DOHH2 (cell line): ENCODE data around the gene PPFIA2.

Source experiments
- H3F3A ChIP-seq: fragments of 200-600 bp; sonication (generic), shearing (Covaris generic); 2 replicates; pipeline ENCODE4 v1.6.0; 2016; ENCODE audit warnings: antibody characterized with exemption, mild to moderate bottlenecking; ENCODE audit not compliant: control insufficient read depth, insufficient read depth
- H3K27ac ChIP-seq: fragments of 200-600 bp; sonication (generic); 2 replicates; pipeline ENCODE4 v1.5.1; 2014; ENCODE audit warnings: low read depth, mild to moderate bottlenecking, low read length, moderate library complexity
- H3K27me3 ChIP-seq: fragments of 200-600 bp; sonication (generic); 2 replicates; pipeline ENCODE4 v1.6.1; 2014; ENCODE audit warnings: mild to moderate bottlenecking, low read length, mixed read lengths; ENCODE audit not compliant: control insufficient read depth
- H3K36me3 ChIP-seq: fragments of 200-600 bp; sonication (generic); 2 replicates; pipeline ENCODE4 v1.6.1; 2014; ENCODE audit warnings: mild to moderate bottlenecking, low read length, moderate library complexity, mixed read lengths; ENCODE audit not compliant: control insufficient read depth
- H3K4me1 ChIP-seq: fragments of 200-600 bp; sonication (generic); 2 replicates; pipeline ENCODE4 v1.6.1; 2014; ENCODE audit warnings: mild to moderate bottlenecking, low read length, mixed read lengths; ENCODE audit not compliant: control insufficient read depth
- H3K4me2 ChIP-seq: fragments of 200-600 bp; sonication (generic); 2 replicates; pipeline ENCODE4 v1.6.0; 2014; ENCODE audit warnings: mild to moderate bottlenecking, low read length, moderate library complexity
- H3K4me3 ChIP-seq: fragments of 200-600 bp; sonication (generic); 2 replicates; pipeline ENCODE4 v1.5.1; 2014; ENCODE audit warnings: mild to moderate bottlenecking, low read length, mixed read lengths
- H3K79me2 ChIP-seq: fragments of 200-600 bp; sonication (generic); 2 replicates; pipeline ENCODE4 v1.6.1; 2014; ENCODE audit warnings: mild to moderate bottlenecking, low read length, mixed read lengths; ENCODE audit not compliant: control insufficient read depth
- H3K9me2 ChIP-seq: fragments of 200-600 bp; sonication (generic); replicated peaks from 2 replicates; pipeline ENCODE4 v1.6.1; 2014; ENCODE audit warnings: mild to moderate bottlenecking, low read length, mixed read lengths; ENCODE audit not compliant: control insufficient read depth
- H3K9me3 ChIP-seq: fragments of 200-600 bp; sonication (generic); 2 replicates; pipeline ENCODE4 v1.6.1; 2014; ENCODE audit warnings: antibody characterized with exemption, low read length, mixed read lengths; ENCODE audit not compliant: control insufficient read depth, insufficient read depth
- H4K20me1 ChIP-seq: fragments of 200-600 bp; sonication (generic); 2 replicates; pipeline ENCODE4 v1.6.0; 2014; ENCODE audit warnings: low read depth, mild to moderate bottlenecking, antibody characterized with exemption, low read length, moderate library complexity; ENCODE audit not compliant: control insufficient read depth, insufficient read depth
- CTCF ChIP-seq: fragments of 200-600 bp; sonication (generic); IDR thresholded peaks from one replicate; pipeline ENCODE4 v1.5.1; 2014; ENCODE audit warnings: antibody characterized with exemption, mild to moderate bottlenecking, low read depth, low read length; ENCODE audit not compliant: poor library complexity, severe bottlenecking
- EZH2phosphoT487 ChIP-seq: fragments of 200-600 bp; sonication (generic); IDR thresholded peaks from 2 replicates; pipeline ENCODE4 v1.6.1; 2017; ENCODE audit warnings: borderline replicate concordance, mild to moderate bottlenecking, antibody characterized with exemption, low read length, moderate library complexity, mixed read lengths

The PPFIA2 gene

GRCh38 chr12:81395431-81395830 is 363.7 kb downstream of the PPFIA2 start:
- H3F3A ChIP-seq, result no peaks in the 10 kb centered on the region
- H3K27me3 ChIP-seq, result no peaks in the 10 kb centered on the region
- H3K4me2 ChIP-seq, result no peak overlapping the region
- H3K9me3 ChIP-seq, result no peaks in the 10 kb centered on the region
- H3K36me3 ChIP-seq, result no peaks in the 10 kb centered on the region
- no peaks in the 10 kb centered on the region for H4K20me1 ChIP-seq
- H3K9me2 ChIP-seq, result no peaks in the 10 kb centered on the region
- H3K4me1 ChIP-seq, result no peaks in the 10 kb centered on the region
- TF ChIP-seq EZH2phosphoT487, result no peak
- no peak for TF ChIP-seq CTCF
- no peak overlapping the region for H3K27ac ChIP-seq
- H3K79me2 ChIP-seq, result no peaks in the 10 kb centered on the region
- H3K4me3 ChIP-seq, result no peak overlapping the region

GRCh38 chr12:81389550-81390099 is 369.5 kb downstream of the PPFIA2 start:
- Histone ChIP-seq H3K9me3 (no peaks in the 10 kb centered on the region), H3K4me3 (no peak overlapping the region), H3K4me1 (no peaks in the 10 kb centered on the region), H4K20me1 (no peaks in the 10 kb centered on the region), H3K36me3 (no peaks in the 10 kb centered on the region), H3K27me3 (no peaks in the 10 kb centered on the region), H3K9me2 (no peaks in the 10 kb centered on the region), H3K4me2 (no peak overlapping the region), H3K79me2 (no peaks in the 10 kb centered on the region), H3K27ac (no peak overlapping the region), H3F3A (no peaks in the 10 kb centered on the region)
- TF ChIP-seq CTCF (no peak), EZH2phosphoT487 (no peak)

- TF ChIP-seq CTCF, result no peak
- no peak for TF ChIP-seq EZH2phosphoT487
- Histone ChIP-seq H3K36me3 (no peaks in the 10 kb centered on the region), H3K27ac (no peak overlapping the region), H3K27me3 (no peaks in the 10 kb centered on the region), H3K9me2 (no peaks in the 10 kb centered on the region), H4K20me1 (no peaks in the 10 kb centered on the region), H3K4me2 (no peak overlapping the region), H3K4me3 (no peak overlapping the region), H3K79me2 (no peaks in the 10 kb centered on the region), H3K9me3 (no peaks in the 10 kb centered on the region), H3F3A (no peaks in the 10 kb centered on the region), H3K4me1 (no peaks in the 10 kb centered on the region)
These were observed 373.0 kb downstream of the PPFIA2 start for GRCh38 chr12:81386101-81386500.
